UCSD-AML1 (cell line): ENCODE results near the gene UPK3A.

Experiments used
- DNase-seq: peaks from one replicate; lab custom pipeline; 2025; ENCODE audit not compliant: unreplicated experiment; lab: John Stamatoyannopoulos, UW

The UPK3A gene

GRCh38 chr22:45308391-45308956 is 23.7 kb downstream of the UPK3A start:
- DNase-seq = no peak

DNA sequence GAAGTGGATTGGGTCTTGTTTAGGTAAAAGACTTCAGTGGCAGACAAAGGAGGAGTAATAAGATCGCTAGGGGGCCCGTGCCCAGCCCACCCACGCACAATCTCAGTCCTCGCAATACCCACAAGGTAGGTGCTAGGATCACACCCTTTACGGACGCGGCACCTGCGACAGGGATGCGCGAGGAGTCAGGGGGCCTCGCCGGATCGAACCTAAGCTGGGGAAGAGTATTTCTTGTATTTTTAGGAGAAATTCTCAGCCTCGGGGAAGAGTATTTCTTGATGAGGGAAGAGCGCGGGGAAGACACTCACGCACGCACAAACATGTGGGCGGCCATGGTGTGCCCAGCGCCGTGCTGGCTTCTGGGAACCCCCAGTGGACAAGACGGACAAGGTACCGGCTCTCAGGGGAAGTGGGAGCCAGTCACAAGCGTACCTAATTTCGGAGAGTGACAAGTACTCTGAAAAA is 24.2 kb downstream of the UPK3A start:
- no peak for DNase-seq

GRCh38 chr22:45309422-45310227 is 24.9 kb downstream of the UPK3A start, which contains the start of gene FAM118A:
Gene FAM118A, plus strand, starts transcription at chr22:45309934. Its CDS starts 12,446 bp downstream, at chr22:45322380.
- peak; percentile 96 for DNase-seq

- no peak for DNase-seq
Measured at GRCh38 chr22:45310331-45310976, 25.7 kb downstream of the UPK3A start.

DNA sequence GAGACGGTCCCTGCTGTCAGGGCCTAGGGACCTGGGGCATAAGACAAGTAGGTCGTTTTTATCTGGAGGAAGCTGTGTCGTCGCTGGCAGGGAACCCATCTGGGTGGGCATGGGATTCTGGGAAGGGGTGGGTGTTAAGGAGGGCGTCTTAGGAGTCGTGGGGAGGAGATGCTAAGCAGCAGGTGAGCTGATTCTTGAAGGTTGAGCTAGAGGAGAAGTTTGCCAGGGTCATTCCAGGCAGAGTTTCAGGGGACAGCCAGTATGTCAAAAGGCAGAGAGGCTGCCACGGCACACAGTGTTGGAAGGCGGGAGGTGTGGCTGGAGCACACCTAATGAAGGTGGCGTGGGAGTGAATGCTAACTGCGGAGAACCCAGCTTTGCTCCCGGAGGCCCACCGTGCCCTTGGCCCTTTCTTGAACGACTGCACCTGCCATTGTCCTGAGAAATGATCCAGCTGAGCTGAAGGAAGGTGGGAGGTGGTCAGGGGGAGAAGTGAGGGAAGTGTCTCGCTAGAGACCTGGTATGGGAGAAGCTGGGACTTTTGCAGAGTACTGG is 26.3 kb downstream of the UPK3A start:
- no peak for DNase-seq

GRCh38 chr22:45312415-45312814 is 27.7 kb downstream of the UPK3A start:
- DNase-seq = no peak

GRCh38 chr22:45312856-45313255 is 28.1 kb downstream of the UPK3A start:
- DNase-seq = no peak

DNA sequence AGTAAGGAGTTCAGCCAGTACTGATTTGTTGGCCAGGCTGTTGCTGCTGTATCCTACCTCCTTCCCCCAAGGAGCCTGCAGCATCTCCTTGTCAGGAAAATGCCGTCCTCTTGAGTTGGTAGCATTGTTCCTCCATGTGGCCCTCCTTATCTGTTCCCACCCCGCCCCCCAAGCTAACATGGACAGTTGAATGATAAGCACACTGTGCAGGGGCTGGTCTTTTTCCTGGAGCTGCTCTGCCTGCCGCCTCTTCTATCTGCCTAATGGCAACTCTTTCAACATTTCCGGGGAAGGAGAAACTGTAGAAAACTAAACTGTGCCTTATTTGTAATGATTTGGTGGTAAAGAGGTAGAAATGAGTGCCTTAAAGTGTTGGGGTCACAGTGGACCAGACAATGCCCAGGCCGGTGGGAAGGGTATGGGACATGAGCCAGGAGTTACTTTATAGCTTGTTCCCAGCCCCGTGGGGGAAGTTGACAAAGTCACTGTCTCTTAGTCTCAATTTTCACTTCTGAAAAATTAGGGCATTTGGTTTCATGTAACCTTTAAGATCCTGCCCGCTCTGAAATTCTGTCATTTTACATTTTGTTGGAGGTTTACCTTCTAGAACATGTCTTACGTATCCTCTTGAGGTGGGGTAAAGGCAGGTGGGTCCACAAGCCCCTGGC is 29.4 kb downstream of the UPK3A start:
- DNase-seq = no peak

- DNase-seq = no peak
Measured at GRCh38 chr22:45314786-45315185, 30.0 kb downstream of the UPK3A start.

DNA sequence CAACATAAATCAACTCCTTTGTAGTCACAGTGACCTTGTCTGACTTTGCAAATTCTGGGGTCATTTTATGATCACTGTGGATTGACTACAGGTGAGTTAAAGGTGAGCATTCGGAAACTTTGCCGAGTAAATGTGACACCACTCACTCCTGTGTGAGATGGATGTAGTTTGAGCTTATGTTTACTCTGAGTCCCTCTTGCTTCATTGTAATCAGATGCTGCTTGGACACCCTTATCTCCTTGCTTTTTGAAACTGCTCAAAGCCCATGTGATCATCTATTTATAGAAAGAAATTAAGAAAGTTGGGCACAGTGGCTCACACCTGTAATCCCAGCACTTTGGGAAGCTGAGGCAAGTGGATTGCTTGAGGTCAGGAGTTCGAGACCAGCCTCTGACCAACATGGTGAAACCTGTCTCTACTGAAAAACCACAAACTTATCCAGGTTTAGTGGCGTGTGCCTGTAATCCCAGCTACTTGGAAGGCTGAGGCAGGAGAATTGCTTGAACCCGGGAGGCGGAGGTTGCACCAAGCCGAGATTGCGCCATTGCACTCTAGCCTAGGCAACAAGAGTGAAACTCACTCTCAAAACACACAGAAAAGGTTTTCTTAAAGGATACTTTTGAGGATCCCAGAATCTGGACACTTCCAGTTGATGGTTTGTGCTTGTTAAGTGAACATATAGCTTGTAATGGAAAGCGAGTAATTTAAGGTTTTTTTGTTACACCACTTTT is 32.2 kb downstream of the UPK3A start:
- no peak for DNase-seq

- DNase-seq = no peak
Measured at GRCh38 chr22:45317551-45318167, 32.9 kb downstream of the UPK3A start.

- DNase-seq = no peak
Measured at GRCh38 chr22:45318168-45318557, 33.4 kb downstream of the UPK3A start.

GRCh38 chr22:45318558-45319323 is 34.0 kb downstream of the UPK3A start:
- no peak for DNase-seq

GRCh38 chr22:45319324-45319685 is 34.6 kb downstream of the UPK3A start:
- no peak for DNase-seq

DNA sequence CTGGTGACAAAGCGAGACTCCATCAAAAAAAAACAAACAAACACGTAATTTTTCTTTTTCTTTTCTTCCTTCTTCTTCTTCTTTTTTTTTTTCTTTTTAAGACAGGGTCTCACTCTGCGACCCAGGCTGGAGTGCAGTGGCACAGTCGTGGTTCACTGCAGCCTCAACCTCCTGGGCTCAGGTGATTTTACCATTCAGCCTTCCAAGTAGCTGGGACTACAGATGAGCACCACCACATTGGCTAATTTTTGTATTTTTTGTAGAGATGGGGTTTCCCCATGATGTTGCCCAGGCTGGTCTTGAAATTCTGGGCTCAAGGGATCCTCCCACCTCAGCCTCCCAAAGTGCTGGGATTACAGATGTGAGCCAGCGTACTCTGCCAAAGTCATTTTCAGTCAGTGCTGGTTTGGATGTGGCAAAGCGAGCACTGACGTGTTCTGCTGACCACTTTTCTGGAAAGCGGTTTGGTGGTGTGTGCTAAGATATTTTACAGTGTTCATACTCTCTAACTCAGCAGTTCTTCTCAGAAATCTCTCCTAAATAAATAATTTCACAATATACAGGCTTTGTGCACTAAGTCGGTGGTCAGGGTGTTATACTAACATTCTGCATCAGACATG is 35.7 kb downstream of the UPK3A start:
- DNase-seq = no peak

- no peak for DNase-seq
Measured at GRCh38 chr22:45321827-45322226, 37.1 kb downstream of the UPK3A start.

DNA sequence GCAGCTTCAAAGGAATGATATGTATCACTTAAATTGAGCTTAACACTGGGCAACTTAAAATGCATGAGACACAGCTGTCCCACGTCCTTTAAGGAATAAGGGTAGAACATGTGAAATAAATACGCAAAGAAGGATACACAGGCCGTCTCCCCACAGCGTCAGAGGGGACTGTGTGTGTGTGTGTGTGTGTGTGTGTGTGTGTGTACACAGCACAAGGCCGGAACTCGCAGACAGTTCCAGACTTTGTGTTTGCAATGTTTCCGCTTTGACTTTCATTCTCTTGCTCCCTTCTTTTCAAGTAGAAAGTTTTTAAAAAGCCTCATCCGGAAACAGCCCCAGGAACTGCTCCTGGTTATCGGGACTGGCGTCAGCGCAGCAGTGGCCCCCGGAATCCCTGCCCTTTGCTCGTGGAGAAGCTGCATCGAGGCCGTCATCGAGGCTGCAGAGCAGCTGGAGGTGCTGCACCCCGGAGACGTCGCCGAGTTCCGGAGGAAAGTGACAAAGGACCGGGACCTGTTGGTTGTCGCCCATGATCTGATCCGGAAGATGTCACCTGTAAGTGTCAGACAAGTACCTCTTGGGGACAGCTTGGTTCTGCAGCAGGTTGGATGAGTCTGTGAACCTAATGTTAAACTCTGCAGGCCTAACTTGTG is 38.2 kb downstream of the UPK3A start:
- no peak for DNase-seq

DNA sequence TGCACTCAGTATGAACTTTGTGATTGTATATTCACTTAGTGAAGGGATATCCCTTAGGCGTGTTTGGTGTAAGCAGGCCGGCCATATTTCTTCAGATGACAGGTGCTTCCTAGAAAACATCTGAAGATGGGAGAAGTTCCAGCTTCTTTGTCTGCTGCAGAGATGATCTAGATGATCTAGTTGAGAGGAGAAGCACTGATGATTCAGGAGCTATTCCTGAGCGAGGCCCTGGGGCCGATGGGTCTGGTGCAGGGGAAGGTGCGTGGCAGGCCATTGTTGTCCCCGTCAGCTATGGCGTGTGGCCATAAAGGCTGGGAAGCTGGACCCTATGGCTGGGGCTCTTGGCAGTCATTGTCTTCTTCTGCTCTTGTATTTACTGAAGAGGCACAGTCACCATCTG is 38.9 kb downstream of the UPK3A start:
- DNase-seq = no peak
